ENCODE measurements around the gene TARS2.

DNA sequence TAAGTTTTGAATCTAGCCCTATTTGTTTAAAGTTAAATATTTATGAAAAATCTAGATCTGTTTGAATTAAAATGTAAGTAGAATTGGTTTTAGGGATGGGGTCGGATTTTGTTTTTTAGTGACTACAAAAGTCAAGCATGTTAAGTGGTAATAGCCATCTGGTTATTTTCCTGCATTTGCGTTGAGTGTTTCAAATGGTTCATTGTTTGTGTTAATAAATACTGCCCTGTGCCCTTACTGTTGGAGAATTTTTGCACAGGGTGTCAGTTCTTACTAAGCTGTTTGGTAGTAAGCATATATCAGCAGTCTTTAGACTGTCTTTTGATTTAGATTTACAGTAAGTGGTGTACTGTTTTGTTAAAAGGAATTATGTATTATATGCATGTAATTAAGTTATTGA, 46.1 kb upstream of the TARS2 start:
- TF ChIP-seq, protein P1, sequence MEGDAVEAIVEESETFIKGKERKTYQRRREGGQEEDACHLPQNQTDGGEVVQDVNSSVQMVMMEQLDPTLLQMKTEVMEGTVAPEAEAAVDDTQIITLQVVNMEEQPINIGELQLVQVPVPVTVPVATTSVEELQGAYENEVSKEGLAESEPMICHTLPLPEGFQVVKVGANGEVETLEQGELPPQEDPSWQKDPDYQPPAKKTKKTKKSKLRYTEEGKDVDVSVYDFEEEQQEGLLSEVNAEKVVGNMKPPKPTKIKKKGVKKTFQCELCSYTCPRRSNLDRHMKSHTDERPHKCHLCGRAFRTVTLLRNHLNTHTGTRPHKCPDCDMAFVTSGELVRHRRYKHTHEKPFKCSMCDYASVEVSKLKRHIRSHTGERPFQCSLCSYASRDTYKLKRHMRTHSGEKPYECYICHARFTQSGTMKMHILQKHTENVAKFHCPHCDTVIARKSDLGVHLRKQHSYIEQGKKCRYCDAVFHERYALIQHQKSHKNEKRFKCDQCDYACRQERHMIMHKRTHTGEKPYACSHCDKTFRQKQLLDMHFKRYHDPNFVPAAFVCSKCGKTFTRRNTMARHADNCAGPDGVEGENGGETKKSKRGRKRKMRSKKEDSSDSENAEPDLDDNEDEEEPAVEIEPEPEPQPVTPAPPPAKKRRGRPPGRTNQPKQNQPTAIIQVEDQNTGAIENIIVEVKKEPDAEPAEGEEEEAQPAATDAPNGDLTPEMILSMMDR (IDR thresholded peaks at IDR 0.05 in 4 of 5, conservative IDR thresholded peaks at IDR 0.05 in 1 of 5) = no peak
- TF ChIP-seq POLR2A (IDR thresholded peaks at IDR 0.05) = no peak
